ENCODE data around the gene MPHOSPH10.

DNA sequence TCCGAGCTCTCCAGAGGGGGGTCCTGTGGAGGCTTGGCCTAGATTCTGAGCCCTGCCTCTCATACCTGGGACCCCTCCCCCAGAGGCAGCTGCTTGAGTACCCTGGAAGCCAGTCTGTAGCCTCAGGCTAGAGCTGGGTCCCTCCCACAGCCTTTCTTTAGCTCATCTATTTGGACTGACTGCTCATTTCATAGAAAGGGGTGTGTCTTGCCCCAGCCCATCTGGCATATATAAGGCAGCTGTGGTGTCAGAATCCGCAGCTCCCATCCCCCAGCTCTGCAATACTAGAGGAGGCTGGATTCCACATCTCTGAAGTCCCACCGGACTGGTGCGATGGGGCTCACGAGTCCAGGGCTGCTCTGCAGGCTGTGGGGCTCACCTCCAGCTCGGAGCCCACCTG, 26.1 kb downstream of the MPHOSPH10 start:
- TF ChIP-seq REST (IDR thresholded peaks at IDR 0.05; ENCODE audit: insufficient read depth in 1 of 2, low read depth in 2 of 2, low read length in 1 of 2) (no peak), SIN3A (IDR thresholded peaks at IDR 0.05; ENCODE audit: borderline replicate concordance, insufficient read depth, low read depth, low read length) (no peak)
